ENCODE results near the gene ZNF300. TPM values are rescaled to one million over a fixed set of nuclear protein-coding genes. Genes with fewer than 3 reads are reported as not detected.

Gene ZNF300
- total RNA-seq, 3 donors from 2014 or later = 4.6 to 8.8 (median 8.2) TPM

GRCh38 chr5:150931368-150931965, 26.7 kb upstream of the ZNF300 start:
- Histone ChIP-seq H3K9me3 (peaks cover 79 to 97% of the 10 kb centered on the region in 2 donors), H3K36me3 (no peaks in the 10 kb centered on the region), H3K27ac (no peak overlapping the region), H3K4me3 (no peak overlapping the region), H3K4me1 (no peaks in the 10 kb centered on the region), H3K27me3 (no peaks in the 10 kb centered on the region)
- no peak for DNase-seq (ENCODE audit: low spot score in 2 of 2)
- intact Hi-C loops (cut with DNase I; ENCODE audit: low total_unique reads) = no loop called here
- TF ChIP-seq POLR2A (IDR thresholded peaks at IDR 0.05) = no peak
- no peak for TF ChIP-seq POLR2AphosphoS5 (IDR thresholded peaks at IDR 0.05)
- no peak for TF ChIP-seq CTCF (IDR thresholded peaks at IDR 0.05)

GRCh38 chr5:150918613-150919012, 13.8 kb upstream of the ZNF300 start:
- intact Hi-C loops (cut with DNase I; ENCODE audit: low total_unique reads) = no loop called here
- H3K27ac ChIP-seq = no peak overlapping the region
- H3K27me3 ChIP-seq = no peaks in the 10 kb centered on the region
- peaks cover 8 to 97% of the 10 kb centered on the region in 2 donors for H3K9me3 ChIP-seq
- H3K36me3 ChIP-seq = no peaks in the 10 kb centered on the region
- no peak for DNase-seq (ENCODE audit: low spot score in 2 of 2)
- H3K4me1 ChIP-seq = no peaks in the 10 kb centered on the region
- TF ChIP-seq POLR2AphosphoS5 (IDR thresholded peaks at IDR 0.05) (no peak), CTCF (IDR thresholded peaks at IDR 0.05) (no peak), POLR2A (IDR thresholded peaks at IDR 0.05) (no peak)
- H3K4me3 ChIP-seq = no peak overlapping the region

GRCh38 chr5:150912312-150912814, 7.6 kb upstream of the ZNF300 start:
- Histone ChIP-seq H3K27me3 (no peaks in the 10 kb centered on the region), H3K4me3 (no peak overlapping the region), H3K36me3 (no peaks in the 10 kb centered on the region), H3K27ac (no peak overlapping the region), H3K4me1 (no peaks in the 10 kb centered on the region), H3K9me3 (peaks cover 16 to 95% of the 10 kb centered on the region in 2 donors)
- intact Hi-C loops (cut with DNase I; ENCODE audit: low total_unique reads) = no loop called here
- no peak for DNase-seq (ENCODE audit: low spot score in 2 of 2)
- no peak for TF ChIP-seq POLR2AphosphoS5 (IDR thresholded peaks at IDR 0.05)
- no peak for TF ChIP-seq CTCF (IDR thresholded peaks at IDR 0.05)
- no peak for TF ChIP-seq POLR2A (IDR thresholded peaks at IDR 0.05)

- no peak for DNase-seq (ENCODE audit: low spot score in 2 of 2)
- H3K27me3 ChIP-seq = no peaks in the 10 kb centered on the region
- peak overlapping the region; percentile 66 for H3K27ac ChIP-seq
- H3K4me3 ChIP-seq = peak overlapping the region; percentile 46 to 71 (median 54)
- TF ChIP-seq POLR2AphosphoS5 (IDR thresholded peaks at IDR 0.05) (no peak), CTCF (IDR thresholded peaks at IDR 0.05) (no peak), POLR2A (IDR thresholded peaks at IDR 0.05) (no peak)
- peaks cover 12 to 80% of the 10 kb centered on the region in 2 donors for H3K9me3 ChIP-seq
- no peaks in the 10 kb centered on the region for H3K4me1 ChIP-seq
- intact Hi-C loops (cut with DNase I; ENCODE audit: low total_unique reads) = no loop called here
- no peaks in the 10 kb centered on the region for H3K36me3 ChIP-seq
Observed at GRCh38 chr5:150905312-150905683, 518 bp upstream of the ZNF300 start.

GRCh38 chr5:150901446-150901845, 3.3 kb downstream of the ZNF300 start:
- H3K9me3 ChIP-seq = peaks cover 30 to 84% of the 10 kb centered on the region in 2 donors
- TF ChIP-seq POLR2AphosphoS5 (IDR thresholded peaks at IDR 0.05) = no peak
- no peak for TF ChIP-seq CTCF (IDR thresholded peaks at IDR 0.05)
- no peak for TF ChIP-seq POLR2A (IDR thresholded peaks at IDR 0.05)
- H3K4me1 ChIP-seq = no peaks in the 10 kb centered on the region
- no peaks in the 10 kb centered on the region for H3K27me3 ChIP-seq
- no peak overlapping the region for H3K4me3 ChIP-seq
- no peak for DNase-seq (ENCODE audit: low spot score in 2 of 2)
- no peak overlapping the region for H3K27ac ChIP-seq
- peaks cover 23% of the 10 kb centered on the region for H3K36me3 ChIP-seq
- intact Hi-C loops (cut with DNase I; ENCODE audit: low total_unique reads) = no loop called here
